Ureter (tissue), 1 donor: ENCODE results near the gene PHYHIPL. TPM values are rescaled to one million over a fixed set of nuclear protein-coding genes. Genes with fewer than 3 reads are reported as not detected.

ENCODE experiments used
- DNase-seq: peaks from one replicate; pipeline ENCODE4 v3.0.0-alpha.2; 2020; ENCODE audit warnings: low spot score
- total RNA-seq: library from RNA; stranded (reverse); gene quantifications from one replicate; pipeline ENCODE4 v1.2.4, GENCODE V29; 2023
- donor health status: DM: yes; HTN: yes; CAD: no.

The PHYHIPL gene
- total RNA-seq: 2.4 TPM

GRCh38 chr10:59176241-59177030, at the start of gene PHYHIPL:
TSS of gene PHYHIPL (plus strand) at chr10:59176643. CDS start at chr10:59176854, 211 bp downstream.
- DNase-seq: no peak

- DNase-seq: no peak
Observed at GRCh38 chr10:59126991-59127390, 49.5 kb upstream of the PHYHIPL start.

GRCh38 chr10:59127991-59128390, 48.5 kb upstream of the PHYHIPL start:
- DNase-seq: no peak

- no peak for DNase-seq
Observed at GRCh38 chr10:59129867-59130266, 46.6 kb upstream of the PHYHIPL start.

- DNase-seq: no peak
Observed at GRCh38 chr10:59131666-59132065, 44.8 kb upstream of the PHYHIPL start.

- no peak for DNase-seq
Observed at GRCh38 chr10:59133841-59134593, 42.4 kb upstream of the PHYHIPL start.

GRCh38 chr10:59134785-59135184, 41.7 kb upstream of the PHYHIPL start:
- no peak for DNase-seq

- no peak for DNase-seq
Observed at GRCh38 chr10:59135275-59135674, 41.2 kb upstream of the PHYHIPL start.

- no peak for DNase-seq
Observed at GRCh38 chr10:59138052-59138451, 38.4 kb upstream of the PHYHIPL start.

- no peak for DNase-seq
Observed at GRCh38 chr10:59143544-59143943, 32.9 kb upstream of the PHYHIPL start.

- no peak for DNase-seq
Observed at GRCh38 chr10:59148701-59149100, 27.7 kb upstream of the PHYHIPL start.

GRCh38 chr10:59155556-59155955, 20.9 kb upstream of the PHYHIPL start:
- DNase-seq: no peak

- DNase-seq: no peak
Observed at GRCh38 chr10:59167512-59167911, 8.9 kb upstream of the PHYHIPL start.

GRCh38 chr10:59172567-59172966, 3.9 kb upstream of the PHYHIPL start:
- DNase-seq: no peak

- DNase-seq: no peak
Observed at GRCh38 chr10:59173414-59173813, 3.0 kb upstream of the PHYHIPL start.

GRCh38 chr10:59175538-59176240, 754 bp upstream of the PHYHIPL start:
- DNase-seq: no peak

GRCh38 chr10:59177031-59177797, 771 bp downstream of the PHYHIPL start:
- DNase-seq: no peak

- DNase-seq: no peak
Observed at GRCh38 chr10:59177836-59178235, 1.4 kb downstream of the PHYHIPL start.

GRCh38 chr10:59179068-59179467, 2.6 kb downstream of the PHYHIPL start:
- DNase-seq: no peak

GRCh38 chr10:59180689-59181270, 4.3 kb downstream of the PHYHIPL start:
- DNase-seq: no peak

GRCh38 chr10:59181668-59182067, 5.2 kb downstream of the PHYHIPL start:
- DNase-seq: no peak
